Measurements from ENCODE around the gene WIZ.

DNA sequence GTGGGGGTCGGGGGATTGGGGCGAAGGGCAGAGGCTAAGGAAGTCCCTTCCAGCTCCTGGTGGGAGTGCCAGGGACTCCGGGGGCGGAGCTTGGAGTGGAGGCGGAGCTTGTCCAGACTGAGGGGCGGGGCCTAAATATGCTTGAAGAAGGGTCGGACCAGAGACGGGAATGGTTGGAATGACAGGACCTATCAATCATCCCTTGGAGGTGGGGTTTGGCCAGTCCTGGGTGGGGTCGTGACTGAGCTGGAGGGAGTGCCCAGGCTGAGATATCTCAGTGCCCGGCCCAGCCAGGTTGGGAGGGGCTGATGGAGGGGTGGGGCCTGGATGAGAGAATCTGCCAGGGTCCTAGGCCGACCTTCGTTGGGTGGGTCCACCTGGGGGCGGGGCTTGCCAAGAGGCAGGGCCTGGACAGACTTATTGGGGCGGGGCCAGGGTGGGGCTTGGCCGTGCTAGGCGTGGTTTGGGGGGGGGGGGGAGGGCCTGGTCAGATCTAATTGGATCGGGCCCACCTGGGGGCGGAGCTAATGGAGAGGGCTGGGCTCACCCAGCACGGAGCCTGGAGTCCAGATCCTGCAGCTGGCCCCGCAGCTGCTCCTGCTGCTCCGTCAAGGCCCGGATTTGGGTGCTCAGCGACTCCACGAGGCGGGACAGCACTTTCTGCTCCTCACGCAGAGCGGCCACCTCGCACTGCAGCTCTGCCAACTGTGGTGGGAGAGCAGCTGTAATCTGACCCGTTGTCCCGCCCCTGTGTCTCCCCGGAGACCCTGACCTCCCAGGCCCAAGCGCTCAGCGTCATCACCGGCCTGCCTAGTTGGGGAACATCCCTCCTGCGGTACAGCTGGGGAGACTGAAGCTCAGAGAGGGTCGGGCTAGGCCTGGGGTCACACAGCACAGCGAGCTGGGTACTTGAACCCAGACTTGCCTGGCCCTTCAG lies 2.6 kb upstream of the WIZ start:
- TF ChIP-seq, protein P1, sequence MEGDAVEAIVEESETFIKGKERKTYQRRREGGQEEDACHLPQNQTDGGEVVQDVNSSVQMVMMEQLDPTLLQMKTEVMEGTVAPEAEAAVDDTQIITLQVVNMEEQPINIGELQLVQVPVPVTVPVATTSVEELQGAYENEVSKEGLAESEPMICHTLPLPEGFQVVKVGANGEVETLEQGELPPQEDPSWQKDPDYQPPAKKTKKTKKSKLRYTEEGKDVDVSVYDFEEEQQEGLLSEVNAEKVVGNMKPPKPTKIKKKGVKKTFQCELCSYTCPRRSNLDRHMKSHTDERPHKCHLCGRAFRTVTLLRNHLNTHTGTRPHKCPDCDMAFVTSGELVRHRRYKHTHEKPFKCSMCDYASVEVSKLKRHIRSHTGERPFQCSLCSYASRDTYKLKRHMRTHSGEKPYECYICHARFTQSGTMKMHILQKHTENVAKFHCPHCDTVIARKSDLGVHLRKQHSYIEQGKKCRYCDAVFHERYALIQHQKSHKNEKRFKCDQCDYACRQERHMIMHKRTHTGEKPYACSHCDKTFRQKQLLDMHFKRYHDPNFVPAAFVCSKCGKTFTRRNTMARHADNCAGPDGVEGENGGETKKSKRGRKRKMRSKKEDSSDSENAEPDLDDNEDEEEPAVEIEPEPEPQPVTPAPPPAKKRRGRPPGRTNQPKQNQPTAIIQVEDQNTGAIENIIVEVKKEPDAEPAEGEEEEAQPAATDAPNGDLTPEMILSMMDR (IDR thresholded peaks at IDR 0.05), result no peak
- TF ChIP-seq POLR2AphosphoS5 (IDR thresholded peaks at IDR 0.05), result no peak

Measured in suprapubic skin (tissue), 3 donors.